SK-N-MC (cell line): ENCODE measurements around the gene FOXS1.

ENCODE experiments used
- DNase-seq: peaks from one replicate; pipeline ENCODE4 v3.0.0-alpha.2; 2011; ENCODE audit warnings: low read depth, low spot score
- H3K27ac ChIP-seq: fragments of 200-600 bp; sonication (generic); 2 replicates; pipeline ENCODE4 v1.5.1; 2016; ENCODE audit warnings: mixed run types
- H3K36me3 ChIP-seq: fragments of 200-600 bp; sonication (generic); 2 replicates; pipeline ENCODE4 v1.6.1; 2017; ENCODE audit warnings: antibody characterized with exemption, low read length, mixed read lengths; ENCODE audit not compliant: insufficient read depth
- H3K4me3 ChIP-seq: fragments of 200-600 bp; sonication (generic); 2 replicates; pipeline ENCODE4 v1.5.1; 2016
- H3K9ac ChIP-seq: fragments of 200-600 bp; sonication (generic); 2 replicates; pipeline ENCODE4 v1.8.0; 2017; ENCODE audit warnings: mixed run types, mixed read lengths; ENCODE audit not compliant: insufficient read length
- H3K9me3 ChIP-seq: fragments of 200-600 bp; sonication (generic); 2 replicates; pipeline ENCODE4 v1.6.1; 2017; ENCODE audit warnings: low read depth, mild to moderate bottlenecking, antibody characterized with exemption, low read length, moderate library complexity, mixed read lengths
- EZH2 ChIP-seq: fragments of 200-600 bp; sonication (generic); IDR thresholded peaks from one replicate; pipeline ENCODE4 v1.6.1; 2017; ENCODE audit warnings: antibody characterized with exemption
- FOXP2 ChIP-seq: optimal IDR thresholded peaks from 2 replicates; pipeline ENCODE3; 2011; ENCODE audit warnings: mild to moderate bottlenecking, moderate library complexity; ENCODE audit not compliant: insufficient read depth; ENCODE audit errors: extremely low read length, control extremely low read depth
- POLR2AphosphoS5 ChIP-seq: IDR thresholded peaks from 2 replicates; pipeline ENCODE4 v1.6.1; 2012; ENCODE audit warnings: mild to moderate bottlenecking, low read depth, low read length, borderline replicate concordance

Gene FOXS1

DNA sequence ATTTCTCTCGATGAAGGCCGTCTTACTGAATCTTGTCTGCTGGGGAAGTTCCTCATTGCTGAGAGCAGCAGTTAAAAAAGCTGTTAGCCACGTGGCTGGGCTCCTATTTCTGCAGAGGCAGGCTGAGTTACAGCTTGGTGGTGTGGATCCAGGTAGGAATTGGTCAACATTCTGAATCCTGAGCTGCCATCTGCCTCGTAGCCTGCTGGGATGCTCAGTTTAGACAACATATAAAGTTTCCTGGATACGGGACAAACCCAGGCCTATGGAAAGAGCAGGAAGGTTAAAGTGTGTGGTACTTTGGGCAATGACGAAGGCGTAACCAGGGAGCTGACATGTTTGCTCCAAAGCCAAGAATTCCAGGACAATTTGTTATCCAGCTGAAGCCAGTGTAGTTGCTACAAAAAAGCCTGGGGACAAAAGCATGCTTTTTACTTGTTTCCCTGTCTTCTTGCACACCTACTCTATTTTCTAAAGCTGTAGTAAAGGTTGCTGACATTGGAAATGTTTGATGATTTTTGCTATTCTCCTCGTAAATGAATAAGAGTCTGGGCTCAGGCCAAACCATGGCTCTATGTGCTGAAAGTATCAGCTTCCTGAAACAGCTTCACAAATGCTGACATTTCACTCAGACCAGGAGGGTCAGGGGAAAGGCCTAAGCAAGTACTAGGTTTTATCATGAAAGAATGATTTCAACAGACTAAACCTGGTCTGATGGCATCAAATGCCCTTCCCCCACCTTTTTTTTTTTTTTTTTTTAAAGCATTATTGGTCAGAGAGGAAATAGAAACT lies 38.6 kb downstream of the FOXS1 start:
- Histone ChIP-seq H3K4me3 (no peak overlapping the region), H3K36me3 (peaks cover 47% of the 10 kb centered on the region), H3K9ac (no peak overlapping the region), H3K27ac (no peak overlapping the region), H3K9me3 (no peaks in the 10 kb centered on the region)
- TF ChIP-seq POLR2AphosphoS5 = no peak
- TF ChIP-seq FOXP2 = no peak
- no peak for TF ChIP-seq EZH2
- no peak for DNase-seq

GRCh38 chr20:31803552-31804291 lies 41.7 kb downstream of the FOXS1 start:
- Histone ChIP-seq H3K9me3 (no peaks in the 10 kb centered on the region), H3K9ac (no peak overlapping the region), H3K27ac (no peak overlapping the region), H3K36me3 (peaks cover 77% of the 10 kb centered on the region), H3K4me3 (no peak overlapping the region)
- TF ChIP-seq EZH2 (no peak), POLR2AphosphoS5 (no peak), FOXP2 (no peak)
- no peak for DNase-seq

GRCh38 chr20:31801508-31801907 lies 43.9 kb downstream of the FOXS1 start:
- H3K36me3 ChIP-seq = peaks cover 86% of the 10 kb centered on the region
- no peaks in the 10 kb centered on the region for H3K9me3 ChIP-seq
- H3K4me3 ChIP-seq = no peak overlapping the region
- TF ChIP-seq EZH2 (no peak), POLR2AphosphoS5 (no peak), FOXP2 (no peak)
- no peak for DNase-seq
- H3K9ac ChIP-seq = no peak overlapping the region
- H3K27ac ChIP-seq = no peak overlapping the region

DNA sequence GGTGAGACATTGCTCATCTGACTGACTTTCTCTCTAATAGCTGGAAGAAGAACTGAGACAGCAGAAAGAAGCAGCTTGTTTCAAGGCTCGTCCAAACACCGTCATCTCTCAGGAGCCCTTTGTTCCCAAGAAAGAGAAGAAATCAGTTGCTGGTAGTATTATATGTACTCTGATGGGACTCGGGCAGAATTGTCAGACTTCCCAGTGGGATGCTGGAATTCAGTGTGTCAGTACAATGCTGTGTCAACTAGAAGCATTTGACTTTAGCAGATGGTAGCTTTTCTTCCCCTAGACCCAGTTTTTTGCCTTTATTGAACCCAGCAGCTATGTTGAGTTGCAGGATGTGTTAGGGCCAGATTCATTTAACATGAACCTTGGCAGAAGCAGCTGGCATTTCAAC lies 48.0 kb downstream of the FOXS1 start:
- TF ChIP-seq EZH2 (no peak), POLR2AphosphoS5 (no peak), FOXP2 (no peak)
- no peak overlapping the region for H3K4me3 ChIP-seq
- no peak for DNase-seq
- H3K9me3 ChIP-seq = no peaks in the 10 kb centered on the region
- H3K27ac ChIP-seq = no peak overlapping the region; the same call in 1 of the 2 replicates
- peaks cover 96% of the 10 kb centered on the region for H3K36me3 ChIP-seq
- H3K9ac ChIP-seq = no peak overlapping the region
